Heart left ventricle (tissue), 16 donors: Measurements from ENCODE around the gene HDGFL2. TPM values are rescaled to one million over a fixed set of nuclear protein-coding genes. Genes with fewer than 3 reads are reported as not detected.

Source experiments
- ATAC-seq, 4 donors: fragments of 200-7000 bp; cut with Tn5 transposase; one replicate each; pipeline ENCODE4 v1.9.1; 2020 to 2022; ENCODE audit warnings: moderate library complexity in 4 of 4, mild to moderate bottlenecking in 3 of 4, moderate number of reproducible peaks in 1 of 4
- DNase-seq, 5 donors: peaks; one replicate each; pipeline ENCODE4 v3.0.0-alpha.2; 2020
- H3K27ac ChIP-seq, 12 donors: fragments of 200-600 bp; sonication (generic) in 4 of 12; one replicate each; pipeline versions ENCODE4 v1.5.0 to v1.8.0; 2016 to 2022; ENCODE audit warnings: mild to moderate bottlenecking in 2 of 12
- H3K27me3 ChIP-seq, 9 donors: fragments of 200-600 bp; sonication (generic) in 2 of 9; one replicate each; pipeline versions ENCODE4 v1.5.1 to v1.8.0; 2016 to 2022; ENCODE audit warnings: mild to moderate bottlenecking in 3 of 9
- H3K36me3 ChIP-seq, 9 donors: fragments of 200-600 bp; sonication (generic) in 2 of 9; one replicate each; pipeline versions ENCODE4 v1.5.0 to v1.8.0; 2018 to 2022; ENCODE audit warnings: mild to moderate bottlenecking in 2 of 9
- H3K4me1 ChIP-seq, 12 donors: fragments of 200-600 bp; sonication (generic) in 4 of 12; one replicate each; pipeline versions ENCODE4 v1.5.0 to v1.8.0; 2016 to 2022; ENCODE audit warnings: mild to moderate bottlenecking in 3 of 12
- H3K4me3 ChIP-seq, 12 donors: fragments of 200-600 bp; sonication (generic) in 4 of 12; one replicate each; pipeline versions ENCODE4 v1.5.0 to v1.8.0; 2017 to 2022; ENCODE audit warnings: mild to moderate bottlenecking in 9 of 12, moderate library complexity in 4 of 12
- H3K9me3 ChIP-seq, 12 donors: fragments of 200-600 bp; sonication (generic) in 4 of 12; one replicate each; pipeline versions ENCODE4 v1.5.0 to v1.8.0; 2016 to 2022; ENCODE audit warnings: mild to moderate bottlenecking in 1 of 12
- CTCF ChIP-seq, 12 donors: fragments of 200-600 bp; sonication (generic) in 4 of 12; IDR thresholded peaks; one replicate each; pipeline versions ENCODE4 v1.5.0 to v1.8.0; 2018 to 2022; ENCODE audit warnings: antibody characterized with exemption in 12 of 12, mild to moderate bottlenecking in 5 of 12
- POLR2A ChIP-seq, 2 donors: fragments of 450-650 bp; IDR thresholded peaks; one replicate each; pipeline ENCODE4 v1.6.1; 2017; ENCODE audit warnings: antibody characterized with exemption in 2 of 2, mild to moderate bottlenecking in 2 of 2, moderate library complexity in 2 of 2
- WGBS, 4 donors: extraction: QIAGEN DNeasy Blood & Tissue Kit in 2 of 4; methylation state at CpG; one replicate each; pipeline versions ENCODE4 v1.1.5 to v1.1.7; 2013 to 2018; 5-methylcytosine and 5-hydroxymethylcytosine counted together
- intact Hi-C, 10 donors: fragments of 100-400 bp; cut with DNase I; formaldehyde crosslinking; loops; one replicate each; pipeline versions ENCODE4 v1.11.1 to v1.14.2; 2022
- polyA plus RNA-seq, 2 donors: library from polyadenylated mRNA; stranded (reverse); fragments of 200-250 nt; gene quantifications; one replicate each; pipeline ENCODE4 v1.2.3, GENCODE V29; 2013
- total RNA-seq, 9 donors: library from RNA; depleted of rRNA in 2 of 9; stranded (reverse); fragments of >200 nt in 2 of 9; fragmentation: NEBNext Ultra II Directional in 3 of 9; extraction: Animal tissue kit (Norgen Biotek cat#: 25700) in 3 of 9; gene quantifications; one replicate each; pipeline versions ENCODE4 v1.1.0 to v1.2.4, GENCODE V29; 2016 to 2023
- donor health status: ischemic (EF 13 %, LVEDD 7.1; RV severe dilation, severe dysfunction).
- donor health status: healthy with polysubstance abuse.
- donor health status: DM: no; HTN: yes; CAD: no.
- donor health status: DM: no; HTN: no; CAD: no.
- donor health status: ischemic (EF 25% LVEDD 6.9; RV normal size, moderate dysfunction).
- donor health status: ischemic (EF 25% LVEDD 5.7; RV mildly dilated, moderate dysfunction).
- donor health status: healthy.
- donor health status: DM: yes; HTN: yes; CAD: no.
- donor health status: ischemic (EF 35%, LVEDD 5.7; RV mildly dilated, moderate dysfunction).
- donor health status: nonischemic (EF 11% LVEDD 7.7; RV severe dilation, severe dysfunction).
- donor health status: DM: yes; HTN: yes; CAD: no.
- donor health status: PGD.
- donor health status: ischemic (EF 29% LVEDD 5.4; RV normal size, mild dysfunction).
- donor health status: nonischemic (EF 23%, LVEDD 6.1; RV moderate dilation, normal function).

Gene HDGFL2
- total and polyA plus RNA-seq, 11 donors: 20.8 to 235 (median 30.7) TPM

DNA sequence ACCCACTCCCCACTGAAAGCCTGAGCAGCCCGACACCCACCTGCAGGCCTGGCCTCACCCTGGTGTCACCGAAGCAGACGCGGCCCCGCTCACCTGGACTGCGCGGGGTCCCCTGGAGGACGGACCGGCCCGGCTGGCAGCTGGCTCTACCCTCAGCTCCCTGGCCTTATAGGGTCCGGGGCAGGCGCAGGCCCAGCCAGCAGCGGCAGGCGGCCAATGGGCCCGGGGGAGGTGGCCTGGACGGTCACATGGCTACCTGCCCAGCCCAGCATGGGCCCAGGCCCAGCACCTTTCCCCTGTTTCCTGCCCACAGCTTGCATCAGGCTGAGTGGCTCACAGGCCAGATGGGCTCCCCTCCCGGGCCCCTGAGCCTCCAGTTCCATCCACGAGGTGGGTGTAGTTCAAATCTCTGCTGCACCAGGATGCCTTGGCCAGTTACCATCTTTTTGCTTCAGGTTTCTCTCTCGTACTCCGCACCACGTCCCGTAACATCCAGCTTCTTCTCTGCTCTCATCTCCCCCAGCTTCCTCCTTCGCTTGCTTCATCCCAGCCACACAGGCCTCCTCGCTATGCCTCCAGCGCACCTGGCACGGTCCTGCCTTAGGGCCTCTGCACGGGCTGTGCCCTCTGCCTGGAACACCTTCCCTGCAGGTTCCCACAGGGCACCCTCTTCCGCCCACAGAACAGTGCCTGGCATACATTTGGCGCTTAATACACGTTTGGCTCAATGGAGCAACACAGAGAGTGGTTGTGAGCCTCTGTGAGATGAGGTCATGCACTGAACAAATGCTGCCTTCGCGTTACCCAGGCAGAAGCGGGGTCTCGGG, 46.5 kb downstream of the HDGFL2 start, which contains the start of gene PLIN4:
Gene PLIN4, minus strand, starts transcription at position 142 of the 827 bp plus-strand sequence. CDS start 214 bp downstream, outside the sequence.
- intact Hi-C loops: no loop called here
- H3K27ac ChIP-seq: peak within 1 kb of the TSS; percentile 76 to 99 (median 91)

DNA sequence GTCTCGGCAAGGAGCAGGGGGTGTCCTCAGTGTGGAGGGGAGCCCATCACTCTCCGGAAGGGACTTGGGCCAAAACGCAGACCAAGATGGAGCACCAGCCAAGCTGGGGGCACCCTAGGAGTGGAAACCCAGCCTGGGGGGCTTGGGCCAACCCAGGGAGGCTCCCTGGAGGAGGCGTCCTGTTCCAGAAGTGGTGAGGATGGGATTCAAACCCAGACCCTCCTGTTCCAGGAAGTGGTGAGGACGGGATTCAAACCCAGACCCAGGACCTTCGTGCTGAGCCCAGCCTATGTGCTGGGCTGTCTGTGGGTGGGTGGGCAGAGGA, 47.0 kb downstream of the HDGFL2 start:
- H3K4me3 ChIP-seq: peak overlapping the region in 1 of 12 donors; percentile 55
- peak overlapping the region; percentile 75 to 99 (median 91) for H3K27ac ChIP-seq
- DNase-seq (no peak), ATAC-seq (no peak)
- intact Hi-C loops: no loop called here
- H3K9me3 ChIP-seq: no peaks in the 10 kb centered on the region
- H3K36me3 ChIP-seq: peaks cover 0 to 16% (median 1%) of the 10 kb centered on the region in 9 donors
- 85 to 90% (median 89%) methylated on average over 5 to 6 of the region's 6 CpGs for WGBS, 4 donors
- no peaks in the 10 kb centered on the region for H3K27me3 ChIP-seq
- peaks cover 0 to 34% (median 15%) of the 10 kb centered on the region in 12 donors for H3K4me1 ChIP-seq
- TF ChIP-seq POLR2A (IDR thresholded peaks at IDR 0.05) (no peak), CTCF (IDR thresholded peaks at IDR 0.05) (no peak)

More for the DNA sequence above, 46.5 kb downstream of the HDGFL2 start, which contains the start of gene PLIN4:
- Histone ChIP-seq H3K36me3 (peaks cover 0 to 20% (median 5%) of the 10 kb centered on the region in 9 donors), H3K27me3 (no peaks in the 10 kb centered on the region), H3K9me3 (no peaks in the 10 kb centered on the region), H3K4me3 (peak within 1 kb of the TSS; percentile 35 to 75 (median 56)), H3K4me1 (peaks cover 0 to 40% (median 15%) of the 10 kb centered on the region in 12 donors)
- 28 to 53% (median 40%) methylated on average over 19 to 34 of the region's 34 CpGs for WGBS, 4 donors
- TF ChIP-seq CTCF (IDR thresholded peaks at IDR 0.05) (no peak), POLR2A (IDR thresholded peaks at IDR 0.05) (peak; percentile 40 to 96)
- DNase-seq (peak; percentile 84 to 92 (median 88)), ATAC-seq (peak; percentile 83 to 87 (median 84))

- peak in 4 of 5 donors; percentile 44 to 83 (median 78) for DNase-seq
- H3K4me1 ChIP-seq: peaks cover 0 to 32% (median 15%) of the 10 kb centered on the region in 12 donors
- peaks cover 0 to 14% (median 0%) of the 10 kb centered on the region in 9 donors for H3K36me3 ChIP-seq
- TF ChIP-seq CTCF (IDR thresholded peaks at IDR 0.05) (no peak), POLR2A (IDR thresholded peaks at IDR 0.05) (no peak)
- no peak overlapping the region for H3K4me3 ChIP-seq
- H3K27me3 ChIP-seq: no peaks in the 10 kb centered on the region
- 41 to 45% (median 45%) methylated on average over 8 to 9 of the region's 9 CpGs for WGBS, 4 donors
- H3K27ac ChIP-seq: peak overlapping the region; percentile 75 to 99 (median 91)
- peak; percentile 16 to 75 (median 70) for ATAC-seq
- no peaks in the 10 kb centered on the region for H3K9me3 ChIP-seq
- intact Hi-C loops: loop anchor here in 5 of 10 donors (10.0 kb wide), 2 partner anchors 245 to 255 kb away; partner anchors contain the start of gene SHD (in 2 of the 5)
Measured at GRCh38 chr19:4519521-4520277, 47.6 kb downstream of the HDGFL2 start.
